SH-SY5Y (cell line): ENCODE measurements around the gene ANKS3.

Experiments
- GATA2 ChIP-seq: IDR thresholded peaks from 2 replicates; pipeline ENCODE4 v1.6.1; 2011; ENCODE audit warnings: mild to moderate bottlenecking, low read depth, low read length
- GATA3 ChIP-seq: IDR thresholded peaks from 2 replicates; pipeline ENCODE4 v1.6.1; 2011; ENCODE audit warnings: low read depth, mild to moderate bottlenecking, low read length, moderate library complexity

The ANKS3 gene

DNA sequence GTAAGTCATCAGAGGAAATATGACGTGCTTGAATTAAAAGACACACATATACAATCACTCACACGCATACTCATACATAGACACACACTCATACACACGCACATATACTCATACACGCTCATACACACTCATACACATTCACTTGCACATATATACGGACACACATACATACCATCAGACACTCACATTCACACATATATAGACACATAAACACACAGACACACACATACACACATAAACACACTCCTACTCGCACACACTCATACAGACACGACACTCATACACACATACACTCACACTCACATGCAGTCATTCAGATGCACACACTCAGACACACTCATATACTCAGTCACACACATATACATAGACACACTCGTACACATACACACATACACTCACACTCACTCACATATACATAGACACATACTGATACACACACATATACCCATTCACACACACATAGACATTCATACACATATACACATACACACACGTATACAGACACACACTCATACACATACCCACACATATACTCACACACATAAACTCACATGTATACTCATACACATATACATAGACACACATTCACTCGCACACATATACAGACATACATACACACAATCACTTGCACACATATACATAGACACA is 65.6 kb downstream of the ANKS3 start:
- TF ChIP-seq GATA3 (no peak), GATA2 (no peak)

DNA sequence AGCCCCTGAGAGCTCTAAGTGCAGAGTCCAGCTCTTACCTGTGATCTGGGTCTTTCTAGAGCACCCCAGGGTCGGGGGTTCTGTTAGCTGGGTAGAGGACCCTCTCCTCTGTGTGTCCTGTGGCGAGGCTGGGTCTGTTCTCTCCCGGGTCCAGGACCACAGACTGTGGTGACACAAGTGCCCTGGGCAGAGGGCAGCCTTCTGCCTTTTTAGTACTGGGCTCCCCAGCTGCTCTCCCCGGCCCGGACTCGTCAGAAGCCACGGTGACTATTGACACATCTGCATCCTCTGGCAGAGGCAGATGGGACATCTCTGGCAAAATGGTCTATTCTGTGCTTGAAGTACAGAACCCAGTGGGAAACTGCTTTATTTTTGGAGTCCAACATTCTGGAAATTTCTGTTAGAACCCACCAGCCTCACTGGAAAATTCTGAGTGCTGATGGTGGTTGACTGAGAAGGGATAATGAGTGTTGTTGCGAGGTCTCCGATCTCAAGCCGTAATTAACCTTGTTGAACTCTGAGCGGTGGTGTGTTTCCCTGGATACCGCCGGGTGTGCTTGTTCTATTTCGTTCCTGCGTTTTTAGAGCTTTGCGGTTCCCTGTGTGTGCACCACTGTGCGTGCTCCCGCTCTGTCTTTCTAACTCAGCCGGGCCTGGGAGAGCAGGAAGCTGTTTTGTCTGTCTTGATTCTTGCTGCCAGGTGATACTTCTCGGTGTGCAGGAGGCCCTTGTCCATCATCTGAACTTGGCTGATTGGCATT is 66.7 kb downstream of the ANKS3 start:
- no peak for TF ChIP-seq GATA3
- no peak for TF ChIP-seq GATA2

DNA sequence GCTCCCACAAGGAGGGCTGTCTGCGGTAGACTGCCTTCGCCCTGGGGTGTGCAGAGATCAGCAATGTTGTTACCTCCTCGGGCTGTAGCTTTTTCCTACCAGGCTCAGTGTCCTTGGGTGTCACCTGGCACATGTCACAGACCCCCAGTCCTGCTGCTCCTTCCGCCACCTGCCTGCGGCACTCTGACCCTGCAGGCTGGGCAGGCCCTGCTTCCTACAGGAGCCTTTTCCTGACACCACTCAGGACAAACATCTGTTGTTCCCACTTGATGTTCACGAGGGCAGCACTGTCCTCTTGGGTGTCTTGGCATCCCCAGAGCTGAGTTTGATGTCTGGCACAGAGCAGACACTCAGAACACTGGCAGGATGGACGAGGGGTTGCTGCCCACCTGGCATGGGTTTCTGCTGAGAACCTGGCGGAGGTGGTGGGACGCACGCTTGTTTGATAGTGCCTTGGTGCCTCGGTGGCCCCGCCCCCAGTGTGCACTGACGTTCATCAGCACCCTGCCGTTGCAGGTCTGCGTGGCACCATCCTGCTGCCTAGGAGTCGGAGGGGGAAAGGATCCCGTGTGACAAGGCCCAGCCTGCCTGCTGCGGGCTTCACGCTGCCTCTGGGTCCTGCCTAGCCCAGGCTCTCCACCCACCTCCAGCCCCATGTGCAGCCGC is 67.4 kb downstream of the ANKS3 start:
- TF ChIP-seq GATA3 (no peak), GATA2 (no peak)

DNA sequence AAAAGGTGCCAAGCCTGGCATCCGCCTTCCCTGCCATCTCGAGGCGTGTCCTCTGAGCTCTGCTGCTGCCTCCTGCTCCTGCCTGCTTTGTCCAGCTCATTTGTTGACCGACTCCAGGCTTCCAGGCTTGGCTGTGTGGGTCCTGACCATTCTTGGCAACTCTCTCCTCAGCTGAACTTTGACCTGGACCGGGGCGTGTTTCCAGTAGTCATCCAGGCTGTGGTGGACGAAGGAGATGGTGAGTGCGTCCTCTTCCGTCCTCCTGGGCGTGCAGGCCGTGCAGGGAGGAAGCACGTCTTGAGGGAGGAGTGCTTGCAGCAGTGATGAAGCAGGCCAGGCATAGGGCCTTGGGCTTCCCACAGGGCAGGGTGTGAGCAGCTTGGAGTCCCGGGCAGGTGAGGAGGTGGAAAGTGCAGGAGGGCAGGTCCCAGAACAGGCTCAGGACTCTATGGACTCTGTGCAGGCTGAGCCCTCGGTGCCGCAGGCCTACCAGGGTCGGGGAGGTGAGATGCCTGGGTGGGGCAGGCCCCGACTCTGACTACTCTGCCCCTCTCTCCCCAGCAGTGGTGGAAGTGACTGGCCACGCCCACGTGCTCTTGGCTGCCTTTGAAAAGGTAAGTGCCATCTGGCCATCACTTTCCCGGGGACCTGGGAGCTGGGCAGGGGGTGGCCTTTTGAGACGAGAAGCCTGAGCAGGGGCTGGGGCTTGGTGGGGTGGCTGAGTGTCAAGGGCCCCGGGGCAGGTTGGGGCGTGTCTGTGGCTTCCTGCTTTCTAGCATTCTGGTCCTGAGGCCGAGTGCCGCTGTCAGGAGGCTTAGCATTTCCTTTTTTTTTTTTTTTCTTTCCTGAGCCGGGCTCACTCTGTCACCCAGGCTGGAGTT is 69.3 kb downstream of the ANKS3 start:
- no peak for TF ChIP-seq GATA2
- no peak for TF ChIP-seq GATA3

DNA sequence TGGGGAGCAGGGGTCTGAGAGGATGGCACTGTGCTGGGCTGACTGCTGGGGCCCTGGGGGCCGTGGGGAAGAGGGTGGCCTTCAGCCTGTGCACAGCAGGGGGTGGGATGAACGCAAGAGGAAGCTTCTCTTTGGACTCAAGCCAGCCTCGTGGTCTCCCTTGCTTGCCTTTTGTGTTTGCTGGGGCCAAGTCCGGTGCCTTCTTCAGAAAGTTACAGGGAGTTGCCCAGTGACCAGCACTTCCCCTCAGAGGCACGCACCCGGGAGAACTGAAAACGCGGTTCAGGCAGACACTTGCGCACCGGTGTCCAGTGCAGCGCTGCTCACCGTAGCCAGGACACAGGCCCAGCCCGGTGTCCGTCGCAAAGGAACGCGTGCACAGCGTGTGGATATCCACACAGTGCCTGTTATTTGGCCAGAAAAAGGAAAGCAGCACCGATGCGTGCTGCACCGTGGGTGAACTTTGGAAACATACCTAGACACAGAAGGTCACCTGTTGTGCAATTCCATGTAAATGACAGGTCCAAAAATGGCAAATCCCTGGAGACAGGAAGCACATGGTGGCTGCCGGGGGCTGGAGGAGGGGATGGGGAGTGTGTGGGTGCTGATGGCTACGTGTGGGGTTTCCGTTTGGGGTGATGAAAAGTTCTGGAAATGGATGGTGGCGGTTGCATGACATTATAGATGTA is 70.2 kb downstream of the ANKS3 start:
- TF ChIP-seq GATA2 = no peak
- no peak for TF ChIP-seq GATA3

DNA sequence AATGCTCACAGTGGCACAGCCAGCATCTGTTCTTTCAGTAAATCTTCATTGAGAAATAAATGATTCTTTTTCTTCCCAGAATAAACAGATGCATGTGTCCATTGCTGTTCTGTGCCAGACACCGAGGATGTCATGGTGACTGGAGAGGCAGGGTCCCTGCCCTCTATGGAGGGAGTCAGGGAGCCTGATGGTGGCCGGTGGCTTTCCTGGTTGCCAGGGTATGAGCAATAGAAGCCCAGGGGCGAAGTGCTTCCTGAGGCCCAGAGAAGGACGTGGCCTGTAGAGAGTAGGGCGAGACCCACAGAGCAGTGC is 70.7 kb downstream of the ANKS3 start:
- TF ChIP-seq GATA3 (no peak), GATA2 (no peak)

DNA sequence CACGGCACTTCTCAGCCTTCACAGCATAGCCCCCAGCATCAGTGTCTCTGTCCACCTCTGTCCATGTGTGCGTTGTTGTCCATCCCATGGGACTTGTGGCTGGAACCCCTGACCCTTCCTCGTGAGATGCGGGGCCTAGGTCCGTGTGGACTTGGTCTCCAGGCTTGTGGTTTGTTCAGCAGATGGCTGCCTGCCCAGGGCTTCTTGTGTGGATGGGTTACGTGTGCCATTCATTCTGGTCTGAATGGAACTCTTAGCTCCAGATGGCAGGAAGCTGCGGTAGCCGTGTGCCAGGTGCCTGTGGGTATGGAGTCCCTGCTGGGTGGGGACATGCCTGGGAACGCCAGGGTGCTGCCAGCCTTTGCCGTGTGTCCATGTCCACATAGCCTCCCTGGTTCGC is 72.4 kb downstream of the ANKS3 start:
- TF ChIP-seq GATA3 (no peak), GATA2 (no peak)

DNA sequence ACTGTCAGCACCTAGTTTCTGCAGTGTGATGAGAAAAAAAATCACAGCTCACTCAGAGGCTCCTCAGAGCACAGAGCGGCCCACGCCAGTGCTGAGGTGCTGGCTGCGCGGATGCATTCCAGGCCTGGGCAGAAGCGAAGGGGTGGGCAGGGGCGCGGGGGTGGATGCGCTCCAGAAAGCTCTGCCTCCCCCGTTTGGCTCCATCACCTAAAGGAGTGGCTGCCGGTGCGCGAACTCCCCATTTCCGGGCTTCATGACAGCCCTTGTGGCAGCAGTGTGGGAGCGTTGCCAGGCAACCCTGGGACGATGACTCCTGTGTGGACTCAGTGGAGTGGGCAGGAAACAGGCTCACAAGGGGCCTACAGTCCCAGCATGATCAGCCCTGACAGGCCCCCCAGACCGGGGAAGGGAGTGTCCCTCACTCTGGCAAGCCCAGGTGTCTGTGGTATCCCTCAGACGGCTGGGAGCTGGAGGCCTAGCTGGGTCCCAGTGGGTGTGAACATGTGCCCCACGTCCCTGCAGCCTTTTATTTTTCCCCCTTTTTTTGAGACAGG is 73.5 kb downstream of the ANKS3 start:
- TF ChIP-seq GATA2 = no peak
- no peak for TF ChIP-seq GATA3

DNA sequence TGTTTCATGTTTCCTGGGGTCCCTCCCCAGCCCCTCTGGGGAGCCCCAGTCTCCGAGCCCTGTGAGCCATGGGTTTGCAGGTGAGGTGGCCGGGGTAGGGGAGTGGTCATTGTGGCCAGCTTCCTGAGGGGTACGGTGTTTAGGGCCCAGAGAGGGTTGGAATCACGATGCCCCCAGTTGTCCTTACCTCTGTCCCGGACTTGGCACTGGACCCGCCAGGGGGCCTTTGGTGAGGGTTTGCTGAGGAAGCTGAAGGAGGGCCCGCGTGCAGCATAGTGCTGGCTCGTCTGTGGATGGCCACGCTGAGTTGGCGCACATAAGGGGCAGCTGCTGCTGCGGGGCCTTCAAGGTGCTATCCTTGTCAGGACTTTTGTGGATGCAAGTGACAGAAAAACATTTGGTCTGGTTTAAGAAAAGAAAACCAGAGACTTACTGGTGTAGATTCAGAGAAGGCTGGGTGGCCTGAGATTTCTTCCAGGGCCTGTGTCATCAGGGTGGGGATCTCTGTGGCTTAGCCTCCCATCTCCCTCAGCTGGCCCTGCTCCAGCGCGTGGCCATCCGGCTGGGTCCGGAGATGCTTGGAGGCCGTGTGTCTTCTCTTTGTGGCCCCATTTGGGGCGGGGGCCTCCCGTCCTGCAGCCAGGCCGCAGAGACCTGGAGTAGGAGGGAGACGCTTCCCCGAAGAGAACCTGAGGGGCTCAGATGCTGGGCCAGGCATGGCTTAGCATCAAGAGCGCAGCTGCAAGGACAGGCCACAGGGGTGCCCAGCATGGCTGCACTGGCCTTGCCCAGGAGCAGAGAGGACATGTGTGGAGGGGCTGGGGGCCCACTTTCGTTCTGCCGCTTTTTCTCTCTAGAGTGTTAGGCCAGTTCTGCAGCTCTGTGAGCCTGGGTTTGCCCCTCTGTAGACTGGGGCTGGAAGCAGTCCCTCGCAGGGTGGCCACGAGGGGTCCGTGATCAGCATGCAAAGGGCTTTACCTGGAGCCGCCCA is 74.4 kb downstream of the ANKS3 start:
- TF ChIP-seq GATA2 (no peak), GATA3 (no peak)

DNA sequence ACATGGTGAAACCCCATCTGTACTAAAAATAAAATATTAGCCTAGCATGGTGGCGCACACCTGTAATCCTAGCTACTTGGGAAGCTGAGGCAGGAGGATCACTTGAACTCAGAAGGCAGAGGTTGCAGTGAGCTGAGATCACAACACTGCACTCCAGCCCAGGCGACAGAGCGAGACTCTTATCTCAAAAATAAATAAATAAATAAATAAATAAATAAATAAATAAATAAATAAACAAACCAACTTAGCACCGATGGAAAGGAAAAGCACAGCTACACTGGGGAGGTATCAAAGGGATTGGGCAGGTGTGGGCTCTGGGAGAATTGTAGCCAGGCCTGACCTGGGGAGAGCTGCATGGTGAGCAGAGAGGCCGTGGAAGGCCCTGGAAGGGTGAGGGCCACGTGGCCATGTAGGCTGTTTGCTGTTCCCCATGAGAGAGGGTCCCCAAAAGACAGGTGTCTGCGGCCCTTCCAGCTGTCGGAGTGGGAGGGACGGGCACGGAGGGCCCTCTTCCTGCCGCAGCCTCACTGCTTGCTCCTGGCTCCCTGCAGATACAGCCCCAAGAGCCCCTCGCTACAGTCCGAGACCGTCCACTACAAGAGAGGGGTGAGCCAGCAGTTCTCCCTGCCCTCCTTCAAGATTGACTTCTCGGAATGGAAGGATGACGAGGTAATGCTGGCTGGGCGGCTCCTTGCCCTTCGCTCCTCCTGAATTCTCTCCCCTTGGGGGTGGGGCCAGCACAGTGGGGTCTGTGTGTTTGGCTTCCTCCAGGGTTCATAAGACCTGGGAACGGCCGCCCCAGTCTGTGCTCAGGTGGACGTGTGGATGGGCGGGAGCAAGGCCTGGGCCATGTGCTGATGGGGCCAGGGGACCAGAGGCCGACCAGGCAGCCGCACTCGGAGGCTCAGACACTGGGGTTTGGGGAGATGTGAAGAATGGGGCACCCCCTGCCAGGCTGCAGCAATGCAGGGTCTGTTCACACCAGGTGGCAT is 77.1 kb downstream of the ANKS3 start:
- TF ChIP-seq GATA2 (no peak), GATA3 (no peak)

DNA sequence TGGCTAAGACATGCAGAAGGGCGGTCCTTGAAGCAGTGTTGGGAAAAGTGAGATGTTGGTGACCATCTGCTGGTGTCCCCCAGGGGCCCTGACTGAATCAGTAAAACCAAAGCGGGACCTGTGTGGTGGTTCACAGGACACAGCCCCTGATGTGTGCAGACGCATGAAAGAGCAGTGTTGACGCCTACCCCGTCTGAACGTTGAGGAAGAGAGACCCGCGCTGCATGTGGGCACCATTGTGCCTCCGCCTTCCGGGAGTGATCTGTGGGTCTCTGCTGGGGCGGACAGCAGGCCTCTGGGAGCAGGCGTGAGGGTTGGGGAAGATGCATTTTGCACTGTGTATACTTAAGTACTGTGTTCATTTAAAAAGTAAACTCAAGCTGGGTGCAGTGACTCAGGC is 77.8 kb downstream of the ANKS3 start:
- TF ChIP-seq GATA3 (no peak), GATA2 (no peak)

DNA sequence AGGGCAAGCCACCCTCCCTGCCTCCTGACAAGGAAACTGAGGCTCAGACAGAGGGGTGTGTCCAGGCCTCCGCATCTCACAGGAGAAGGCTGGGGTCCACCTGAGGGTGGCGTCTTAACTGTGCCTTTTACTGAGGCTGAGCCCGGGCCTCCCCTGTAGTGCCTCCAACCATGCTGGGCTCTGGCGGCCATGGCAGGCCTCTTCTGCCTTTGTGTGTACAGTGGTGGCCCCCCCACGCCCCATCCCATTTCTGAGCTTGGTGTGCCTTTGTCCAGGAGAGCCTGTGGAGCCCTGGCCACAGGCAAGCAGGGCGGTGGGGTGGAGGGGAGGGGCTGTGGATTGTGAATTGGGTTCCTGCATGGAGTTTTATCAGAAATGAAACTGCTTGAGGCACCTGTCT is 78.3 kb downstream of the ANKS3 start:
- TF ChIP-seq GATA3 = no peak
- no peak for TF ChIP-seq GATA2
